ENCODE results near the gene UXS1. TPM values are rescaled to one million over a fixed set of nuclear protein-coding genes. Genes with fewer than 3 reads are reported as not detected.

UXS1 gene
- polyA plus RNA-seq, 3 donors from 2014 or later: 41.9 to 62.3 (median 47.5) TPM

DNA sequence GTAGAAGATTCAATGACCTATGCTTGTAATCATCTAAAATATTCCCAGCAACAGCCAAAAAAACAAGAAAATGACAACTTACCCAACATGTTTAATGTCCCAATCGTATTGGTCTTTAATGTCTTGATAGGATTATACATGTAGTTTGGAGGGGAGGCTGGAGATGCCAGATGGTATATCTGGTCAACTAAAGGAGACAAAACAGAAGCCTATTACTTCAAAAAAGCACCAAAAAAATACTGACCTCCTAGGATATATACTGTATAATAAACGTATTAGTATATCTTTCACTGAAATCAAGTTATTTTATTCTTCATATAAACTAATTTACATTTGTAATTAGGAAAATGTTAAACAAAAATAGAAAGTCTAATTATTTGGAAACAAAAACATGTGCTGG lies 64.5 kb downstream of the UXS1 start:
- peak overlapping the region in 3 of 6 donors; percentile 21 to 59 (median 40) for H3K27ac Mint-ChIP-seq
- H3K36me3 Mint-ChIP-seq: peaks cover 11 to 20% (median 18%) of the 10 kb centered on the region in 3 donors
- DNase-seq: no peak
- no peaks in the 10 kb centered on the region for H3K27me3 Mint-ChIP-seq (ENCODE audit: low read depth in 3 of 3)
- H3K4me3 Mint-ChIP-seq: peak overlapping the region in 2 of 5 donors; percentile 12 to 15
- H3K4me1 Mint-ChIP-seq: peaks cover 0 to 9% of the 10 kb centered on the region in 2 donors
- no peaks in the 10 kb centered on the region for H3K9me3 Mint-ChIP-seq

DNA sequence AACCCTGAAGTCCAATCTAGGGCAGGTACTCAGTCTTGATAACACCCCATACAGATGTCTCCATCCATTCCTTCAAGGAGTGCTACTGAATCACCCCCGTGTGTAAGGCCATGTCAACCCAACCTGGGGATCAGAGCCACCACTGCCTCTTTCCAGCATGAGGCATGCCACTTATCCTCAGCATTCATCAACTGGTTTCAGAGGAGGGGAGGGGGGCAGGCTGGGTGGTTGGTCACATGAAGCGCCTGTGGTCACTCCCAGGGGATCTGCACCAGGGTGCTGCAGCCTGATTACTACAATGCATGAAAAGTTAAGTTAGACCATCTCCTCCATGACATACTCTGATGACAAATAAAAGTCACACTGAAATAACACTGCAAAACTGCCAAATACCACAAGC lies 65.0 kb downstream of the UXS1 start:
- H3K36me3 Mint-ChIP-seq: peaks cover 11 to 20% (median 18%) of the 10 kb centered on the region in 3 donors
- no peak for DNase-seq
- H3K4me1 Mint-ChIP-seq: peaks cover 0 to 9% of the 10 kb centered on the region in 2 donors
- no peaks in the 10 kb centered on the region for H3K9me3 Mint-ChIP-seq
- no peak overlapping the region for H3K4me3 Mint-ChIP-seq
- H3K27me3 Mint-ChIP-seq (ENCODE audit: low read depth in 3 of 3): no peaks in the 10 kb centered on the region
- peak overlapping the region in 3 of 6 donors; percentile 4 to 70 (median 23) for H3K27ac Mint-ChIP-seq

DNA sequence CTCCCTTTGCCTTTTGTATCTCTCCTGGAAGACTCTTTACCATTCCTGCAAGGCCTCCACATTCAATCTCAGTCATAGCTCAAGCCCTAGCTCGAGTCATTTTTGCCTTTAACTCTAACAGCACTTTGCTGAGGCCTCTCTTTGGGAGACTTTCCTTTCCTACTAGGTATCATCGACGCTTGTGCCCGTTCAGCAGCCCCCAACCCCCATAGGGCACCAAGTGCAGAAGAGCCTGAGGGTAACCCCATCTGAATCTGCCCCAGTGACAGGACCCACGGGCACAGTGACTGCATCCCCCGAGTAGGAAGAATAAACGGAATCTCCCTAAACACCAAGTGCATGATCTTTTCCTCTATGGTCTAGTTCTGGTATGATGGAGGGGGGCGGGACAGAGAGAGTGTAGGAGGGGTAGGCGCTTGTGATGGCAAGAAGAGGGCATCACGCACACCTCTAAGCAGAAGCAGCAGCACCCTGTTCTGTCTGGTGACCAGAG lies 66.3 kb downstream of the UXS1 start:
- DNase-seq: no peak
- Mint-ChIP-seq H3K4me3 (no peak overlapping the region), H3K27ac (no peak overlapping the region), H3K4me1 (peaks cover 0 to 9% of the 10 kb centered on the region in 2 donors), H3K36me3 (peaks cover 11 to 27% (median 18%) of the 10 kb centered on the region in 3 donors), H3K9me3 (no peaks in the 10 kb centered on the region), H3K27me3 (ENCODE audit: low read depth in 3 of 3) (no peaks in the 10 kb centered on the region)

DNA sequence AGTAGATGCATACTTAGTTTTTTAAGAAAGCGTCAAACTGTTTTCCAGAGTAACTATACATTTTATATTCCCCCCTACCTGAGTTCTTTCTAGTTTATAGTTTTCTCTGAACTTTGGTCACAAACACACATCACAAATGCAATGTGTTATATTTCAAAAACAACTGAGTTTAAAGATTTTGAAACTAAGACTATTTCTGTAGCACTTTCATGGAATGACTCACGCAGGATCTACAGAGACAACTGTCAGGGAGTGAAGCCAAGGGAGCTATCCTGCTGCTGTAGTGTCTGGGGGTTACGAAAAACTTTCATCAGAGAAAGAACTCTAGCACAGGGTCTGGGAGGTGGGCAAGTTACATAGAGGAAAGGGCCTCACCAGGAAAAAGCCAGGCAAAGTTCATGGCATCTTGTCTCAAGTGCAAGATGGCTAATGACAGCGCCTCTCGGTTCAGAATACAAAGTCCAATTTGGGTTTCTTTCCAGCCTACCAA lies 66.8 kb downstream of the UXS1 start:
- no peaks in the 10 kb centered on the region for H3K27me3 Mint-ChIP-seq (ENCODE audit: low read depth in 3 of 3)
- no peak overlapping the region for H3K4me3 Mint-ChIP-seq
- peak overlapping the region in 1 of 6 donors; percentile 22 for H3K27ac Mint-ChIP-seq
- no peak for DNase-seq
- peaks cover 11 to 29% (median 18%) of the 10 kb centered on the region in 3 donors for H3K36me3 Mint-ChIP-seq
- no peaks in the 10 kb centered on the region for H3K9me3 Mint-ChIP-seq
- peaks cover 0 to 9% of the 10 kb centered on the region in 2 donors for H3K4me1 Mint-ChIP-seq

DNA sequence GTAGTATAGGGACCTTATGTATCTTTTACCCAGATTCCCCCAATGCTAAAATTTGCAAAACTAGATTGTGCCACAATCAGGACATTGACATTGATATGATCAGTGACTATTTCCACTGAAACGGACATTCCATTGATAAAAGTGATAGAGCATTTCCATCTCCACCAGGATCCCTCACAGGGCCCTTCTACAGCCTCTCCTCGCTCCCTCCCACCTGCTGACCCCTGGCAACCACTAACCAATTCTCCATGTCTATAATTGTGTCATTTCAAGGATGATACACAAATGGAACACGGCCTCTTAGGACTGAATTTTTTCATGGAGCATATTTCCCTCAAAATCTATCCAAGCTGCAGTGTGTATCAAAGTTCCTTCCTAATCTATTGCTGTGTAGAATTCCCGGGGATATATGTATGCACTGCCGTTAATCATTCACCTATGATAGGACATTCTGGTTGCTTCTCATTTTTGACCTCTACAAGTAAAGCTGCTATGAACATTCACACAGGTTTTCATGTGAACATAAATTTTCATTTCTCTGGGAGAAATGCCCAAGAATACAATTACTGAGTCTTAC lies 67.3 kb downstream of the UXS1 start:
- Mint-ChIP-seq H3K4me3 (no peak overlapping the region), H3K27me3 (ENCODE audit: low read depth in 3 of 3) (no peaks in the 10 kb centered on the region), H3K36me3 (peaks cover 11 to 29% (median 18%) of the 10 kb centered on the region in 3 donors), H3K27ac (no peak overlapping the region), H3K9me3 (no peaks in the 10 kb centered on the region), H3K4me1 (peaks cover 0 to 9% of the 10 kb centered on the region in 2 donors)
- no peak for DNase-seq

DNA sequence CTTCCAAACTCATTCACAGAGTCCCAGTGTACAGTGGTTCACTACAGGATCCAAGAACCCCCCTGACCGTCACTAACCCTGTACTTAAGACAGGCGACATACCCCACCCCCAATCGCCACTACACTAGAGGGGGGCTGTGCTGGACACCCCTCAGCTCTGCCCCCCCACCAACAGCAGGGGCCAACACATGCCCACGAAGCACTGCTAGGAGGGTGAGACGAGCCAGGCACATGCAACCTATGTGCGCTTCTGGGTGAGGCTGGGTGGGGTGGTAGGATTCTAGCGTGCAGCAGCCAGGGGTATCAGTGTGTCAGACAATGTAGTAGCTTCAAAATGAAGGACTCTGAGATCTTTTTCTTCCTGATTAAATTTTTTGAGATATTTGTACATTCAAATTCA lies 67.8 kb downstream of the UXS1 start:
- peak overlapping the region in 2 of 6 donors; percentile 2 to 18 for H3K27ac Mint-ChIP-seq
- H3K36me3 Mint-ChIP-seq: peaks cover 11 to 29% (median 18%) of the 10 kb centered on the region in 3 donors
- peaks cover 0 to 9% of the 10 kb centered on the region in 2 donors for H3K4me1 Mint-ChIP-seq
- DNase-seq: no peak
- no peak overlapping the region for H3K4me3 Mint-ChIP-seq
- no peaks in the 10 kb centered on the region for H3K9me3 Mint-ChIP-seq
- H3K27me3 Mint-ChIP-seq (ENCODE audit: low read depth in 3 of 3): no peaks in the 10 kb centered on the region

DNA sequence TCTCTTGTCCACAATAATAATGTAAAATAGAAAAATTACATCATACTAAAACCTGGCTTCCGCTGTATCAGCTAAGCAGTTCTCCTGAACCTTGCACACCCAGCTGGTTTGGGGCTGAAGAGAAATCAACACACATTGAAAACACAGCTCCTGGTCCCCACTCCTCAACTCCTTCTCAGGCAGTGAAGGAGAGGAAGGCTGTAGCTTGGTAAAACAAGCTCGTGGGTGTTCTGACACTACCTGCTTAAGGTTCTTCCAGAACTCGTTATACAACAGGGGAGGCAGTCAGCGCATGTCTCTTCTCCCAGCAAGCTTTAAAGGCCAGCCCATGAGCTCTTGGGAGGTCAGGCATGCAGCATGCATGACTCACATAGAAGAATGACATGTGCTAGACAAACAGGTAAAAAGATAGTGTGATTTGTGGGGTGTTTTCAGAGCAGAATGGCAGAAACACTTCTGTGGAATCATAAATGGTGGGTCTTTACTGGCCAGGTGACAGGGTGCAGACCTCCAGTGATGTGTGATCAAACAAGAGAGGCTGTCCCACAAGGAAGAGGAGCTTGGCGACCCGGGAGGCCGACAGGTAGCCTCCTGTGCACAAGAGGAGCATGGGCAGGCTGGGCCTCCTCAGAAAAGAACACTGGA lies 69.1 kb downstream of the UXS1 start:
- H3K4me3 Mint-ChIP-seq: no peak overlapping the region
- H3K36me3 Mint-ChIP-seq: peaks cover 11 to 29% (median 18%) of the 10 kb centered on the region in 3 donors
- DNase-seq: no peak
- H3K27me3 Mint-ChIP-seq (ENCODE audit: low read depth in 3 of 3): no peaks in the 10 kb centered on the region
- peaks cover 7 to 20% of the 10 kb centered on the region in 2 donors for H3K4me1 Mint-ChIP-seq
- peak overlapping the region in 2 of 6 donors; percentile 7 to 52 for H3K27ac Mint-ChIP-seq
- H3K9me3 Mint-ChIP-seq: no peaks in the 10 kb centered on the region

DNA sequence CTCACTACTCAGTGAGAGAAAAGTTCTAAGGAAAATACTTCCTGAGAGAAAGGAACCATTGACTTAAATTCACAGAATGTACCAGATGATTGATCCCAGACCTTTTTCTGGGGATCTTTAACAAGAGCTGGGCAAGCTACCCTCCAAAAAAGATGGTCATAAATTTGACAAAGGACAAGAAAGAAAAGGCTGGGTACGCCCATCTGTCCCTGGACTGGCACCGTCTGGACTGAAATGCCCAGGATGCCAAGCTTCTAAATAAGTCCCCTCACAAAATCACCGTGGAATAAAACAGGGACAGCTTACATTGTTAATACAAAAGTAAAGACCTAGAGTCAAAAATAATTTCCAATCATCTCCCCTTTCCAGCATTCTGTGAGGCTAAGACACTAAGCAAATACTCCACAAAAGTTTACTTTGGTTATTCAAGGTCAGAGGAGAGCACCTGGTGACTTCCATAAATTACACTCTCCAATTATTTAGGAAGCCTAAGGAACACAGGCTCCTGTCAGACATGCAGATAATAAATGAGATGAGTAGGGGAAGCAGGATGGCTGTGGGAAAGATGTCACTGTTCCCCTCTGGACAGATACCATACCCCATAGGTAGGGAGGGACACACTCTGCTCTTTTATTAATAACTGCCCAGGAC lies 69.9 kb downstream of the UXS1 start:
- H3K36me3 Mint-ChIP-seq: peaks cover 8 to 26% (median 15%) of the 10 kb centered on the region in 3 donors
- peak overlapping the region in 2 of 6 donors; percentile 18 to 31 for H3K27ac Mint-ChIP-seq
- no peaks in the 10 kb centered on the region for H3K9me3 Mint-ChIP-seq
- H3K27me3 Mint-ChIP-seq (ENCODE audit: low read depth in 3 of 3): no peaks in the 10 kb centered on the region
- H3K4me3 Mint-ChIP-seq: no peak overlapping the region
- DNase-seq: no peak
- peaks cover 9 to 20% of the 10 kb centered on the region in 2 donors for H3K4me1 Mint-ChIP-seq

DNA sequence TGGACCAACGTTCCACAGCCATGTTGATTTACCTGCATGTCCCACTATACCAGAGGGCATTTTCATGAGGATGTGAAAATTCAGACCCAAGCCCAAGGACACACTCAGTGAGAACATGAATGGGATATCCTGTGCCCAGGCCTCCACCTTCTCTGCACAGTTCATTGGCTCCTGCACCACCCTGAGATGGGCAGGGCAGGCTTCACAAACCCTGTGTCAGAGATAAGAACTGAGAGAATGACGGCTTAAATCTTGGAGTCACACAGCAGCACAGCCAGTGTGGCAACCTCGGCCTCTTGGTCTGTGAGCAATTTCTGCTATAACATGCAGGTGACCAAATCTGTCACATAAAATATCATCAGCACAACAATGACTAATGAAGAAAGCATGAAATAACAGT lies 71.9 kb downstream of the UXS1 start:
- DNase-seq: no peak
- H3K27ac Mint-ChIP-seq: no peak overlapping the region
- no peaks in the 10 kb centered on the region for H3K9me3 Mint-ChIP-seq
- peaks cover 9 to 19% of the 10 kb centered on the region in 2 donors for H3K4me1 Mint-ChIP-seq
- H3K27me3 Mint-ChIP-seq (ENCODE audit: low read depth in 3 of 3): no peaks in the 10 kb centered on the region
- peaks cover 0 to 14% (median 7%) of the 10 kb centered on the region in 3 donors for H3K36me3 Mint-ChIP-seq
- no peak overlapping the region for H3K4me3 Mint-ChIP-seq

DNA sequence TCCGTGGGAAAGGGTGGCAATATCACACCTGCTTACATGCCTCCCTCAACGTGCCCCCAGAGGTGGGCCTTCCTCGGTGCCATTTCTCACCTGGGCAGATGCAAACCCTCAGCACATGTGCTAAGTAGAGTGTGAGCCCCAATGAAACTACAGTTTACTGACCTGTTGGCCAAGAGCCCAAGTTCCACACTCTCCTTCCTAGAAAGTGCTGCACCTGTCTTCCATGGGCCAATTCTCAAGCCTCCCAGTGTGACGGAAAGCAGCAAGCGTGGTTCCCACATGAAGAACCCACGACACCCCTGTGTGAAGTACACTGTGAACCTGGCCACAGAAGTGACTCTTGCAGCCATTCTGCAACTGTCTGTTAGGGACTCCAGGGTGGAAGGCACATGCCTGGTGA lies 73.7 kb downstream of the UXS1 start:
- Mint-ChIP-seq H3K27me3 (ENCODE audit: low read depth in 3 of 3) (no peaks in the 10 kb centered on the region), H3K9me3 (no peaks in the 10 kb centered on the region), H3K4me1 (peaks cover 9 to 27% of the 10 kb centered on the region in 2 donors), H3K36me3 (peaks cover 0 to 13% (median 3%) of the 10 kb centered on the region in 3 donors), H3K4me3 (no peak overlapping the region), H3K27ac (peak overlapping the region in 2 of 6 donors; percentile 53 to 80)
- DNase-seq: no peak

DNA sequence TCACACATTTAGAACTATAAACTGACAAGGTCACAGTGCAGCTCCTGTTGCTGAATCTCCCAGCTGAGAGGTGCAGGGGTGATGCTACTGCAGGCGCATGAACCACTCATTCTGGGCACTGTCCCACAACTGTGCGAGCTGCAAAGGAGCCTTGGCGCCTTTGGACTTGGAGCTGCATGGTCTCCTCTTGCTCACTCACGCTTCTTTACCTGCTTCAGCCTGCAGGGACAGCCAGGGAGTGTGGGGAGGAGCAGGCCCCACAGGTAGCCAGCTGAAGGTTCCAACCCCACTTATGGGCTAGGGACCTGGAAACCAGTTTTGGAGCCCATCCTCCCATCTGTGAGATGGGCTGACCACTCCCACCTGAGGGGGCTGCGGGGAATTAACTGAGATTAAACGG lies 75.0 kb downstream of the UXS1 start:
- Mint-ChIP-seq H3K4me1 (peaks cover 9 to 27% of the 10 kb centered on the region in 2 donors), H3K9me3 (no peaks in the 10 kb centered on the region), H3K27ac (peak overlapping the region in 1 of 6 donors; percentile 34), H3K36me3 (peaks cover 0 to 13% (median 0%) of the 10 kb centered on the region in 3 donors), H3K27me3 (ENCODE audit: low read depth in 3 of 3) (no peaks in the 10 kb centered on the region), H3K4me3 (no peak overlapping the region)
- no peak for DNase-seq

DNA sequence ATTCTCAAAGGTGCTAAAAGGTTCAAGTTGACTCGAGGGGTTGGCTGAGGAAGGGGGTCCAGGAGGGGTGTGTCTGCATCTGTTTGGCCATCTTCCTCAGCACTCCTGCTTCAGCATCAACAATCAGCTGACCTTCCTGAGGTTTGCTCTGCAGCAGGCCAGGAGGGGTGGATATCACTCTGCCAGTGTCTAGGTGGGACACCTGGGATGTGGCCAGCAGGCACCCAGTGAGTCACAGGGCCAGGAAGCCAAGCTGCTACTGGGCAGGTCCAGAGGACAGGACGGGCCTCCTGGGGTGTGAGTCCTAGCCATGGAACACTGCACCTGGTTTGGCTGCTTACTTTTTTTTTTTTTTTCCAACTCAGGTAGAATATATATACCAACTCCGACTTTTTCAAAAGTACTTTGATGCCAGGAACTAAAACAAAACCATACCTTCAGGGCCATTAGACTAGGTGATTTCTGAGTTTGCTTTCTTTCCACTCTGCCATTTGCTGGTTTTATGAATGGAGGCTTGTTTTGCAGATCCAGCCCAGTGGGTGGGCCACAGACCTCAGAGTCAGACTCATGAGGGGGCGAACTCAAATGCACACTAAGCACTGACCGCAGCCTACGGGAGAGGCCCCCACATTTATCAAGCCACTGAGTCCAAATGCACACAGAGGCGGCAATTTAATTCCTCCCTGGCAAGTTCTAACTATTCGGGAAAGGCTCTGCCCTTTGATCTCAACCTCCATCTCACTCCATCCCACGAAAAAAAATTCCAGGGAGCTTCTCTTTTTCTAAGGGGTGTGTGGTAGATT lies 76.0 kb downstream of the UXS1 start:
- Mint-ChIP-seq H3K27me3 (ENCODE audit: low read depth in 3 of 3) (no peaks in the 10 kb centered on the region), H3K36me3 (peaks cover 0 to 8% (median 0%) of the 10 kb centered on the region in 3 donors), H3K4me1 (peaks cover 9 to 27% of the 10 kb centered on the region in 2 donors), H3K27ac (peak overlapping the region in 1 of 6 donors; percentile 14), H3K4me3 (no peak overlapping the region), H3K9me3 (no peaks in the 10 kb centered on the region)
- DNase-seq: no peak

DNA sequence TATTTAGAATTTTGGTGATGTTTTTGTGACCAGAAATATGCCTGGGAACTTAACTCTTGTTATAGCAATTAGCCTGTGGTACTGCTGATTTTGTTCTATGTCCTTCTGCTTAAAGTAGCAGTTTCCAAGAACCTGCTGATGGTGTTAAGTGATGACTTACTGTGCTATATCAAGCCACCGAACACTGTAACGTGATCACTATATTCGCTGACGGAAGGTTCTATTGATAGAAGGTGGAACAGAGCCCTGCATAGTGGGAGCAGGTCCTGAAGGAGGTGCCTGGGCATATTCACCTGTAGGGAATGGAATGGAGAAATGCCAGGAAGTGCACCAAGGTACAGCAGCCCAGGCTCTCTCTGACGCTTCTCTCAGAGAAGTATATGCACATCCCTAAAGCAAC lies 76.8 kb downstream of the UXS1 start:
- peaks cover 9 to 27% of the 10 kb centered on the region in 2 donors for H3K4me1 Mint-ChIP-seq
- no peaks in the 10 kb centered on the region for H3K27me3 Mint-ChIP-seq (ENCODE audit: low read depth in 3 of 3)
- H3K36me3 Mint-ChIP-seq: peaks cover 0 to 7% (median 0%) of the 10 kb centered on the region in 3 donors
- H3K4me3 Mint-ChIP-seq: no peak overlapping the region
- DNase-seq: no peak
- no peaks in the 10 kb centered on the region for H3K9me3 Mint-ChIP-seq
- no peak overlapping the region for H3K27ac Mint-ChIP-seq
